Measurements from ENCODE around the gene NDUFB3.

The NDUFB3 gene

DNA sequence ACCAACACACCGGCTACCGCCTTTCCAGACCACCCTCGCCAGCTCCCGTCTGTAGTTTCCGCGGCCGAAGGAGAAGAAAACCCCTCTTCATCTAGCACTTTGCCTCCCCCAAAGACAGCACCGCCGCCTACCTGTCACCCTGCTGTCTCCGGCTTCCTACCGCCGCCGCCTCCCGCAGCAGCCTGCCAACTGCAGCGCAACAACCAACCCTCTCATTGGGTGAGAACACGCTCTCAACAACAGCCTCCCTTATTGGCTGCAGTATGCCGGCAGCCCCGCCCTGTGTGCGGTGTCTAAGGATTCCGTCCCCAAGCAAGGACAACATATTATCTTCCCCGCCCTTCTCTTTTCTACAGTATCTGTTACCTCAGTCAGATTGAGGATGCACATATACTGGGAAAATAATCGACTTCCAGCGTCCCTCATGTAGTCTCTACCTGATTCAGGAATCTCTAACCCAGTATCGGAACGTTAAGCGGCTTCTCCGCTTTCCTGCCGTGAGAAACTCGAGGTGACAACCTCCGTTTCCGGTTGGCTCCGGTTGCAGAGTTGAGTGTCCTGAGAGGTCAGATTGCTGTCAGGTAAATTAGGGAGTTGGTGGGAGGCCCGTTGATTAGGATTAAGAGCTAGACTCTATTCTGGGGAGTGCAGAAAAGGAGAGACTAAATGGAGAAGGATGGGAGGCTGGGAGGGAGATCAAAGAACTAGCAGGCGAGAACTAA, at the start of gene NDUFB3, which contains the start of gene HYCC2 (continued):
- TF ChIP-seq ZNF280D (tag by site-specific recombination; IDR thresholded peaks at IDR 0.05) = no peak
- no peak for TF ChIP-seq ZNF112 (tag by site-specific recombination; IDR thresholded peaks at IDR 0.05)
- no peak for TF ChIP-seq HOXD13 (CRISPR knock-in tag; IDR thresholded peaks at IDR 0.05; ENCODE audit: borderline replicate concordance)
- TF ChIP-seq PRDM1 (tag by site-specific recombination; IDR thresholded peaks at IDR 0.05) = no peak
- TF ChIP-seq ZNF555 (tag by site-specific recombination; conservative IDR thresholded peaks at IDR 0.05) = no peak
- no peak for TF ChIP-seq ZNF184 (tag by site-specific recombination; IDR thresholded peaks at IDR 0.05)
- no peak for TF ChIP-seq ZNF433 (tag by site-specific recombination; IDR thresholded peaks at IDR 0.05; ENCODE audit: low read depth)
- TF ChIP-seq WT1 (tag by site-specific recombination; IDR thresholded peaks at IDR 0.05) = peak; percentile 88
- no peak for TF ChIP-seq ZNF274 (IDR thresholded peaks at IDR 0.05; ENCODE audit: low read length)
- TF ChIP-seq ZNF274 (tag by site-specific recombination; IDR thresholded peaks at IDR 0.05; ENCODE audit: borderline replicate concordance) = no peak
- no peak for TF ChIP-seq ZNF169 (tag by site-specific recombination; IDR thresholded peaks at IDR 0.05)
- TF ChIP-seq ZNF664 (tag by site-specific recombination; IDR thresholded peaks at IDR 0.05) = peak; percentile 52
- TF ChIP-seq ZSCAN30 (tag by site-specific recombination; IDR thresholded peaks at IDR 0.05) = peak; percentile 86
- no peak for TF ChIP-seq ZNF621 (tag by site-specific recombination; IDR thresholded peaks at IDR 0.05)

- H3K4me3 ChIP-seq (ENCODE audit: low read depth, low read length) = no peak overlapping the region
- no peak for TF ChIP-seq ZNF223 (tag by site-specific recombination; IDR thresholded peaks at IDR 0.05)
- no peak for TF ChIP-seq ZNF211 (tag by site-specific recombination; IDR thresholded peaks at IDR 0.05; ENCODE audit: low read depth)
- TF ChIP-seq ZNF792 (tag by site-specific recombination; IDR thresholded peaks at IDR 0.05) = no peak
- TF ChIP-seq ZNF202 (tag by site-specific recombination; IDR thresholded peaks at IDR 0.05; ENCODE audit: borderline replicate concordance) = no peak
- no peak for TF ChIP-seq ZNF585B (tag by site-specific recombination; IDR thresholded peaks at IDR 0.05)
- no peak for TF ChIP-seq MYNN (tag by site-specific recombination; IDR thresholded peaks at IDR 0.05; ENCODE audit: borderline replicate concordance)
- TF ChIP-seq ZNF768 (tag by site-specific recombination; IDR thresholded peaks at IDR 0.05) = no peak
- TF ChIP-seq, protein P1, sequence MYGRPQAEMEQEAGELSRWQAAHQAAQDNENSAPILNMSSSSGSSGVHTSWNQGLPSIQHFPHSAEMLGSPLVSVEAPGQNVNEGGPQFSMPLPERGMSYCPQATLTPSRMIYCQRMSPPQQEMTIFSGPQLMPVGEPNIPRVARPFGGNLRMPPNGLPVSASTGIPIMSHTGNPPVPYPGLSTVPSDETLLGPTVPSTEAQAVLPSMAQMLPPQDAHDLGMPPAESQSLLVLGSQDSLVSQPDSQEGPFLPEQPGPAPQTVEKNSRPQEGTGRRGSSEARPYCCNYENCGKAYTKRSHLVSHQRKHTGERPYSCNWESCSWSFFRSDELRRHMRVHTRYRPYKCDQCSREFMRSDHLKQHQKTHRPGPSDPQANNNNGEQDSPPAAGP (tag by site-specific recombination; IDR thresholded peaks at IDR 0.05) = no peak
- no peak for TF ChIP-seq ZNF239 (tag by site-specific recombination; IDR thresholded peaks at IDR 0.05)
- TF ChIP-seq YY1 (tag by site-specific recombination; IDR thresholded peaks at IDR 0.05) = no peak
- TF ChIP-seq ZNF560 (tag by site-specific recombination; IDR thresholded peaks at IDR 0.05; ENCODE audit: borderline replicate concordance) = no peak
- TF ChIP-seq, protein P2, sequence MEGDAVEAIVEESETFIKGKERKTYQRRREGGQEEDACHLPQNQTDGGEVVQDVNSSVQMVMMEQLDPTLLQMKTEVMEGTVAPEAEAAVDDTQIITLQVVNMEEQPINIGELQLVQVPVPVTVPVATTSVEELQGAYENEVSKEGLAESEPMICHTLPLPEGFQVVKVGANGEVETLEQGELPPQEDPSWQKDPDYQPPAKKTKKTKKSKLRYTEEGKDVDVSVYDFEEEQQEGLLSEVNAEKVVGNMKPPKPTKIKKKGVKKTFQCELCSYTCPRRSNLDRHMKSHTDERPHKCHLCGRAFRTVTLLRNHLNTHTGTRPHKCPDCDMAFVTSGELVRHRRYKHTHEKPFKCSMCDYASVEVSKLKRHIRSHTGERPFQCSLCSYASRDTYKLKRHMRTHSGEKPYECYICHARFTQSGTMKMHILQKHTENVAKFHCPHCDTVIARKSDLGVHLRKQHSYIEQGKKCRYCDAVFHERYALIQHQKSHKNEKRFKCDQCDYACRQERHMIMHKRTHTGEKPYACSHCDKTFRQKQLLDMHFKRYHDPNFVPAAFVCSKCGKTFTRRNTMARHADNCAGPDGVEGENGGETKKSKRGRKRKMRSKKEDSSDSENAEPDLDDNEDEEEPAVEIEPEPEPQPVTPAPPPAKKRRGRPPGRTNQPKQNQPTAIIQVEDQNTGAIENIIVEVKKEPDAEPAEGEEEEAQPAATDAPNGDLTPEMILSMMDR (tag by site-specific recombination; IDR thresholded peaks at IDR 0.05) = no peak
- TF ChIP-seq ZNF449 (tag by site-specific recombination; IDR thresholded peaks at IDR 0.05) = no peak
- ChIA-PET POLR2A (no interaction called here), CTCF (interaction anchor here (0.7 to 0.9 kb wide), 2 partner anchors 29 to 44 kb away, joined by 4 read pairs; no protein-coding TSS in a partner anchor)
- H3K36me3 ChIP-seq (ENCODE audit: control insufficient read depth in 2 of 2, insufficient read depth in 1 of 2, low read length in 2 of 2) = peaks cover 0 to 20% of the 10 kb centered on the region in 2 experiments
- no peaks in the 10 kb centered on the region for H3K4me1 ChIP-seq (ENCODE audit: control insufficient read depth, insufficient read depth, low read length)
- no peaks in the 10 kb centered on the region for H3K9me3 ChIP-seq (ENCODE audit: control insufficient read depth, insufficient read depth, low read depth, low read length)
- no peak overlapping the region for H3K27ac ChIP-seq (ENCODE audit: extremely low read depth, low read depth, low read length)
These were observed 47.3 kb upstream of the NDUFB3 start for GRCh38 chr2:201024518-201024917.

Data from HEK293 (cell line).